ENCODE measurements around the gene UNC5C. TPM values are rescaled to one million over a fixed set of nuclear protein-coding genes. Genes with fewer than 3 reads are reported as not detected.

Gene UNC5C
- total and polyA plus RNA-seq, 10 of the 15 experiments (the other 5 are each of a cell fraction or from before 2014, with no cell fraction given): 0.02 to 2.0 (median 0.15) TPM; not detected in 1

DNA sequence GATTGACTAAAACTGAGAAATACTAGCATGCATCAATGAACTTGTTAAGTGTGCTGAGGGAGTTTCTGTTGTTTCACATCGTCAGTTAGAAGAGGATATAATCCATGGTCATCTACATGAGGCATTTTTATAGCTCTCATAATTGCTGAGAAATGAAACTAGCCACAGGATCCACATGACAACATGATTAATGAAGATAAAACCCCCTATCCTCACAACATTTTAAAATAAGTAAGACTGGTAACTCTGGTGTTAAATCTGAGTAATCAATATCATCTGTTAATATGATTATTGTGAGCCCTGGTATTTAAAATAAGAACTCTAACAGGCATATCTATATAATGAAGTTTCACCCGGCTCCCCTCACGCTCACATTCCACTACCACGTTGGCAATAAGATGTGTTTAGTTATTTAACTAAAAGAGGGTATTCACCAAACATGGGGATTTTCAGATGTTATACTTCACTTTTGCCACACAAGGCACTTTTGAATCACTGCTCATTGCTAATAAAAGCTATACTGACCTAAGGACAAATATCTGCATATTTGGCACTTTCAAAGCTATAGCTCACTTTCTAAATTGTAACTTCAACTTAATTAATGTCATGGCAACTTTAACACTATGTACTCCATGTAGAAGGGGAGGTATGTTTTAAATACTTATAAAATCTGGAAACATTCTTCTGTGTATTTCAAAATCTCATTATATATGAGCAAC is 6.7 kb downstream of the UNC5C start (continued):
- TF ChIP-seq, protein P1, sequence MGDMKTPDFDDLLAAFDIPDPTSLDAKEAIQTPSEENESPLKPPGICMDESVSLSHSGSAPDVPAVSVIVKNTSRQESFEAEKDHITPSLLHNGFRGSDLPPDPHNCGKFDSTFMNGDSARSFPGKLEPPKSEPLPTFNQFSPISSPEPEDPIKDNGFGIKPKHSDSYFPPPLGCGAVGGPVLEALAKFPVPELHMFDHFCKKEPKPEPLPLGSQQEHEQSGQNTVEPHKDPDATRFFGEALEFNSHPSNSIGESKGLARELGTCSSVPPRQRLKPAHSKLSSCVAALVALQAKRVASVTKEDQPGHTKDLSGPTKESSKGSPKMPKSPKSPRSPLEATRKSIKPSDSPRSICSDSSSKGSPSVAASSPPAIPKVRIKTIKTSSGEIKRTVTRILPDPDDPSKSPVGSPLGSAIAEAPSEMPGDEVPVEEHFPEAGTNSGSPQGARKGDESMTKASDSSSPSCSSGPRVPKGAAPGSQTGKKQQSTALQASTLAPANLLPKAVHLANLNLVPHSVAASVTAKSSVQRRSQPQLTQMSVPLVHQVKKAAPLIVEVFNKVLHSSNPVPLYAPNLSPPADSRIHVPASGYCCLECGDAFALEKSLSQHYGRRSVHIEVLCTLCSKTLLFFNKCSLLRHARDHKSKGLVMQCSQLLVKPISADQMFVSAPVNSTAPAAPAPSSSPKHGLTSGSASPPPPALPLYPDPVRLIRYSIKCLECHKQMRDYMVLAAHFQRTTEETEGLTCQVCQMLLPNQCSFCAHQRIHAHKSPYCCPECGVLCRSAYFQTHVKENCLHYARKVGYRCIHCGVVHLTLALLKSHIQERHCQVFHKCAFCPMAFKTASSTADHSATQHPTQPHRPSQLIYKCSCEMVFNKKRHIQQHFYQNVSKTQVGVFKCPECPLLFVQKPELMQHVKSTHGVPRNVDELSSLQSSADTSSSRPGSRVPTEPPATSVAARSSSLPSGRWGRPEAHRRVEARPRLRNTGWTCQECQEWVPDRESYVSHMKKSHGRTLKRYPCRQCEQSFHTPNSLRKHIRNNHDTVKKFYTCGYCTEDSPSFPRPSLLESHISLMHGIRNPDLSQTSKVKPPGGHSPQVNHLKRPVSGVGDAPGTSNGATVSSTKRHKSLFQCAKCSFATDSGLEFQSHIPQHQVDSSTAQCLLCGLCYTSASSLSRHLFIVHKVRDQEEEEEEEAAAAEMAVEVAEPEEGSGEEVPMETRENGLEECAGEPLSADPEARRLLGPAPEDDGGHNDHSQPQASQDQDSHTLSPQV (IDR thresholded peaks at IDR 0.05): 0 out of 2 replicates have a peak, but pooled peaks have one; percentile 13
- TF ChIP-seq IKZF2 (IDR thresholded peaks at IDR 0.05) (peak; percentile 82 to 90), RAD21 (IDR thresholded peaks at IDR 0.05; ENCODE audit: insufficient read depth, low read depth, low read length) (no peak), YY1 (IDR thresholded peaks at IDR 0.05; ENCODE audit: low read depth, low read length) (no peak), NR2F1 (conservative IDR thresholded peaks at IDR 0.05) (peak; percentile 70), SMAD1 (IDR thresholded peaks at IDR 0.05; ENCODE audit: low read depth, partially characterized antibody) (peak; percentile 55), RUNX3 (IDR thresholded peaks at IDR 0.05; ENCODE audit: low read length) (peak; percentile 68), FOXK2 (IDR thresholded peaks at IDR 0.05) (no peak), TARDBP (IDR thresholded peaks at IDR 0.05; ENCODE audit: borderline replicate concordance) (no peak), BHLHE40 (IDR thresholded peaks at IDR 0.05; ENCODE audit: borderline replicate concordance in 1 of 2, low read depth in 2 of 2, low read length in 1 of 2) (peak; percentile 87 to 90), BMI1 (IDR thresholded peaks at IDR 0.05; ENCODE audit: borderline replicate concordance) (peak; percentile 92), EGR1 (IDR thresholded peaks at IDR 0.05; ENCODE audit: borderline replicate concordance in 1 of 2, low read depth in 2 of 2, low read length in 2 of 2) (no peak), BCL11A (IDR thresholded peaks at IDR 0.05; ENCODE audit: low read depth, low read length) (peak; percentile 97), SMAD5 (IDR thresholded peaks at IDR 0.05; ENCODE audit: low read depth) (no peak), IRF4 (IDR thresholded peaks at IDR 0.05; ENCODE audit: low read depth, low read length) (peak; percentile 56; the same call in 1 of the 2 replicates), BACH1 (IDR thresholded peaks at IDR 0.05; ENCODE audit: borderline replicate concordance) (peak; percentile 96)
- TF ChIP-seq, protein P2, sequence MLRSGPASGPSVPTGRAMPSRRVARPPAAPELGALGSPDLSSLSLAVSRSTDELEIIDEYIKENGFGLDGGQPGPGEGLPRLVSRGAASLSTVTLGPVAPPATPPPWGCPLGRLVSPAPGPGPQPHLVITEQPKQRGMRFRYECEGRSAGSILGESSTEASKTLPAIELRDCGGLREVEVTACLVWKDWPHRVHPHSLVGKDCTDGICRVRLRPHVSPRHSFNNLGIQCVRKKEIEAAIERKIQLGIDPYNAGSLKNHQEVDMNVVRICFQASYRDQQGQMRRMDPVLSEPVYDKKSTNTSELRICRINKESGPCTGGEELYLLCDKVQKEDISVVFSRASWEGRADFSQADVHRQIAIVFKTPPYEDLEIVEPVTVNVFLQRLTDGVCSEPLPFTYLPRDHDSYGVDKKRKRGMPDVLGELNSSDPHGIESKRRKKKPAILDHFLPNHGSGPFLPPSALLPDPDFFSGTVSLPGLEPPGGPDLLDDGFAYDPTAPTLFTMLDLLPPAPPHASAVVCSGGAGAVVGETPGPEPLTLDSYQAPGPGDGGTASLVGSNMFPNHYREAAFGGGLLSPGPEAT (IDR thresholded peaks at IDR 0.05; ENCODE audit: low read depth): peak; percentile 99
- TF ChIP-seq, protein P3, sequence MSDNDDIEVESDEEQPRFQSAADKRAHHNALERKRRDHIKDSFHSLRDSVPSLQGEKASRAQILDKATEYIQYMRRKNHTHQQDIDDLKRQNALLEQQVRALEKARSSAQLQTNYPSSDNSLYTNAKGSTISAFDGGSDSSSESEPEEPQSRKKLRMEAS (IDR thresholded peaks at IDR 0.05; ENCODE audit: low read depth, low read length): no peak
- TF ChIP-seq, protein P4, sequence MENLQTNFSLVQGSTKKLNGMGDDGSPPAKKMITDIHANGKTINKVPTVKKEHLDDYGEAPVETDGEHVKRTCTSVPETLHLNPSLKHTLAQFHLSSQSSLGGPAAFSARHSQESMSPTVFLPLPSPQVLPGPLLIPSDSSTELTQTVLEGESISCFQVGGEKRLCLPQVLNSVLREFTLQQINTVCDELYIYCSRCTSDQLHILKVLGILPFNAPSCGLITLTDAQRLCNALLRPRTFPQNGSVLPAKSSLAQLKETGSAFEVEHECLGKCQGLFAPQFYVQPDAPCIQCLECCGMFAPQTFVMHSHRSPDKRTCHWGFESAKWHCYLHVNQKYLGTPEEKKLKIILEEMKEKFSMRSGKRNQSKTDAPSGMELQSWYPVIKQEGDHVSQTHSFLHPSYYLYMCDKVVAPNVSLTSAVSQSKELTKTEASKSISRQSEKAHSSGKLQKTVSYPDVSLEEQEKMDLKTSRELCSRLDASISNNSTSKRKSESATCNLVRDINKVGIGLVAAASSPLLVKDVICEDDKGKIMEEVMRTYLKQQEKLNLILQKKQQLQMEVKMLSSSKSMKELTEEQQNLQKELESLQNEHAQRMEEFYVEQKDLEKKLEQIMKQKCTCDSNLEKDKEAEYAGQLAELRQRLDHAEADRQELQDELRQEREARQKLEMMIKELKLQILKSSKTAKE (IDR thresholded peaks at IDR 0.05; ENCODE audit: low read depth, poor library complexity, severe bottlenecking): peak; percentile 77
- TF ChIP-seq, protein P5, sequence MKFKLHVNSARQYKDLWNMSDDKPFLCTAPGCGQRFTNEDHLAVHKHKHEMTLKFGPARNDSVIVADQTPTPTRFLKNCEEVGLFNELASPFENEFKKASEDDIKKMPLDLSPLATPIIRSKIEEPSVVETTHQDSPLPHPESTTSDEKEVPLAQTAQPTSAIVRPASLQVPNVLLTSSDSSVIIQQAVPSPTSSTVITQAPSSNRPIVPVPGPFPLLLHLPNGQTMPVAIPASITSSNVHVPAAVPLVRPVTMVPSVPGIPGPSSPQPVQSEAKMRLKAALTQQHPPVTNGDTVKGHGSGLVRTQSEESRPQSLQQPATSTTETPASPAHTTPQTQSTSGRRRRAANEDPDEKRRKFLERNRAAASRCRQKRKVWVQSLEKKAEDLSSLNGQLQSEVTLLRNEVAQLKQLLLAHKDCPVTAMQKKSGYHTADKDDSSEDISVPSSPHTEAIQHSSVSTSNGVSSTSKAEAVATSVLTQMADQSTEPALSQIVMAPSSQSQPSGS (IDR thresholded peaks at IDR 0.05; ENCODE audit: low read length): peak; percentile 68

All from GM12878 (cell line).